GM18511 (cell line): Measurements from ENCODE around the gene PRAMEF5.
"Not testable (repeated sequence)": the region's sequence is repeated elsewhere in the genome, so short reads cannot be mapped to it uniquely, and the experiment has no call there.

ENCODE experiments used
- ATAC-seq: cut with Tn5 transposase; IDR thresholded peaks from one replicate; pipeline ENCODE4 v1.9.1; 2021; ENCODE audit warnings: mild to moderate bottlenecking, moderate library complexity; ENCODE audit not compliant: unreplicated experiment

Gene PRAMEF5

GRCh38 chr1:13265124-13265523 is 11.1 kb downstream of the PRAMEF5 start:
- not testable (repeated sequence) for ATAC-seq

GRCh38 chr1:13277016-13277415 is 23.0 kb downstream of the PRAMEF5 start:
- ATAC-seq: not testable (repeated sequence)

- ATAC-seq: not testable (repeated sequence)
Observed at GRCh38 chr1:13279617-13280016, 25.6 kb downstream of the PRAMEF5 start.

DNA sequence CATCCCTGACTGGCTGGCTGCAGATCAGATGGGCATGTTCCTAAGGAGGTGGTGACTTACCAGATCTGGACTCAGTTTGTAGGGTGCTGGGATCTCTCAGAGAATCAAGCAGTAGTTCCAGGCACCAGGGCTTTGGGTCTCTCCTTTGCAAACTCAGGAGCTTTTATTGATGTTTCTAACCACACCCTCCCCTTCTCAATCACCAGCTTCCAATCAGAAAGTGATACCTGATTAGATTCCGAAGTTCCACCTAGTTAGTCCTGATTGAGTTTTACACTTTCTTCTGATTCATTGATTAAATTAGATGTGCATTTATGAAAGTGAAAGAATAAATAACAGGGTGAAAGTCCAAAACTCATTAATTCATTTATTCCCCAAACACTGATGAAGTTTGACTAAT is 31.0 kb downstream of the PRAMEF5 start, which contains the start of gene PRAMEF8:
Gene PRAMEF8 (minus strand): TSS at position 101 of the 400 bp plus-strand sequence. CDS start 1,046 bp downstream, outside the sequence.
- ATAC-seq: not testable (repeated sequence)

GRCh38 chr1:13289030-13289429 is 35.0 kb downstream of the PRAMEF5 start:
- not testable (repeated sequence) for ATAC-seq

DNA sequence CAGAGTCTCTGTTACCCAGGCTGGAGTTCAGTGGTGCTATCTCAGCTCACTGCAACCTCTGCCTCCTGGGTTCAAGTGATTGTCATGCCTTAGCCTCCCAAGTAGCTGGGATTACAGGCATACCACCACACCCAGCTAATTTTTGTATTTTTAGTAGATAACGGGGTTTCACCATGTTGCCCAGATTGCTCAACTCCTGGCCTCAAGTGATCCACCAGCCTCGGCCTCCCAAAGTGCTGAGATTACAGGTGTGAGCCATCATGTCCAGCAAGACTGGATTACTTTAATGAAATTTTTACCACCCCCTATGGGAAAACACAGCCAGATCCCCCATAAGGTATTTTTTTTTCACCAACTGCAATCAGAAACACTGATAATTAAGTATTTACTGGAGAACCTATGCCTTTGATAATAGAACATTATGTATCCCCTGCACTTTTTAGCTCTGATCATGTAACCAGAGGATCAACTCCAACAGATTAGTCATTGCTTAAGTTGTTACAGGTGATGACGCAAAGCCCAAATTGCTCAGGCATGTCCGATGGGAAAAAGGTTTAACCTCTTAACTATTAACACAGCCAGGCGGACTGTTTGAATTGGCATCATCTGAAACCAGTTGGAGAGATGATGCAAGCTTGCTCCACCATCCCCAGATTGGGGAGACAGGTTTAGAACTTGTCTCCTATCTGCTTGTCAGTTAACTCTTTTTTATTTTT is 43.4 kb downstream of the PRAMEF5 start:
- ATAC-seq: not testable (repeated sequence)

GRCh38 chr1:13298699-13299098 is 44.7 kb downstream of the PRAMEF5 start:
- ATAC-seq: not testable (repeated sequence)

DNA sequence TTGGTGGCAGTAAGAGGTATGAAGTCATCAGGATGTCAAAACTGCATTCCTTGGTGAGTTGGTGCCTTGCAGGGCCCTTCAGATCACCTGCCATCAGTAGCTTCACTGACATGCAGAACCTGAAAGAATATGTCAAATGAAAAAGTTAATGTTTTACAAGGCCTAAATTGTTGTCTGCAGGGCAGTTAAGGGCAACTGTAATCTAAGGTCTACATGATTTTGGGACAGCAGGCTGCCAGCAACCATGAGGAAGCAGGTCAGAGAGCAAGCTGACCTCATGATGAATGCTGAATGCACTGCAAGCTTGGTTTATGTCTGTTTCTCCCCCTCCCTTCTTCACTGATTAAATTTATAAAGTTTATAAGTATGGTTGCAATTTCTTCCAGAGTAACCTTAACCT is 48.2 kb downstream of the PRAMEF5 start:
- ATAC-seq: not testable (repeated sequence)

DNA sequence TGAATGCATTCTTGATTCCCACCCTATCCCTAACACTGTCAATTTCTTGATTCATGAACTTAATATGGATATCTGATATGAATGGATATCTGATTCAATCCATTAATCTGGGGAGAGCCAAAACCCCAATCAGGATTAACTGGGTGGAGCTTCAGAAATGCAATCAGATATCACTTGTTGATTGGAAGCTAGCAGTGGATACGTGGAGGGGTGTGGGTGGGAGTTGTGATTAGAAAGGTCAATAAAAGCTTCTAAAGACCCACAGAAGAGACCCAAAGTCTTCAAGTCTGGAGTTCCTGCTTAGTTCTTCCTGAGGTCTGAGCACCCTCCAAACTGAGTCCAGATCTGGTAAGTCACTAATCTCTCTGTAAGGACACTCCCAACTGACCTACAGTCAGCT is 49.2 kb downstream of the PRAMEF5 start, which contains the start of gene PRAMEF33:
Gene PRAMEF33 (plus strand): TSS at position 301 of the 400 bp plus-strand sequence. CDS start 2,416 bp downstream, outside the sequence.
- not testable (repeated sequence) for ATAC-seq
